Suprapubic skin (tissue), 4 donors: ENCODE measurements around the gene EML1. TPM values are rescaled to one million over a fixed set of nuclear protein-coding genes. Genes with fewer than 3 reads are reported as not detected.
"Not testable (repeated sequence)": the region's sequence is repeated elsewhere in the genome, so short reads cannot be mapped to it uniquely, and the experiment has no call there.

ENCODE experiments used
- DNase-seq, 2 donors: peaks; one replicate each; pipeline ENCODE4 v3.0.0-alpha.2; 2019; ENCODE audit warnings: low spot score in 2 of 2
- H3K27ac ChIP-seq: fragments of 200-600 bp; sonication (generic); one replicate; pipeline ENCODE4 v1.5.1; 2019
- H3K27me3 ChIP-seq: fragments of 200-600 bp; sonication (generic); one replicate; pipeline ENCODE4 v1.5.1; 2019
- H3K36me3 ChIP-seq: fragments of 200-600 bp; sonication (generic); one replicate; pipeline ENCODE4 v1.5.1; 2019
- H3K4me1 ChIP-seq: fragments of 200-600 bp; sonication (generic); one replicate; pipeline ENCODE4 v1.5.1; 2019
- H3K4me3 ChIP-seq: fragments of 200-600 bp; sonication (generic); one replicate; pipeline ENCODE4 v1.5.1; 2019; ENCODE audit warnings: mild to moderate bottlenecking
- H3K9me3 ChIP-seq: fragments of 200-600 bp; sonication (generic); one replicate; pipeline ENCODE4 v1.5.1; 2019
- CTCF ChIP-seq, 2 donors: fragments of 200-600 bp in 1 of 2; fragments of 450-650 bp in 1 of 2; sonication (generic) in 1 of 2; IDR thresholded peaks; one replicate each; pipeline ENCODE4 v1.5.1; 2016 to 2019; ENCODE audit warnings: antibody characterized with exemption in 2 of 2, mild to moderate bottlenecking in 1 of 2, moderate library complexity in 1 of 2
- EP300 ChIP-seq: sonication (generic); formaldehyde crosslinking; IDR thresholded peaks from one replicate; pipeline ENCODE4 v1.6.1; 2017; ENCODE audit warnings: antibody characterized with exemption
- POLR2A ChIP-seq, 2 donors: fragments of 450-650 bp; IDR thresholded peaks; one replicate each; pipeline ENCODE4 v1.6.1; 2017; ENCODE audit warnings: antibody characterized with exemption in 2 of 2, mild to moderate bottlenecking in 2 of 2, moderate library complexity in 2 of 2
- POLR2AphosphoS5 ChIP-seq, 3 donors: sonication (generic); formaldehyde crosslinking; IDR thresholded peaks; one replicate each; pipeline ENCODE4 v1.6.1; 2017; ENCODE audit warnings: antibody characterized with exemption in 3 of 3
- WGBS: methylation state at CpG from one replicate; pipeline ENCODE4 v1.1.5; 2018; 5-methylcytosine and 5-hydroxymethylcytosine counted together
- total RNA-seq, 4 donors: library from RNA; depleted of rRNA; stranded (reverse); fragments of >200 nt; gene quantifications; one replicate each; pipeline ENCODE4 v1.1.0, GENCODE V29; 2016

The EML1 gene
- total RNA-seq, 4 donors from 2014 or later = 9.6 to 17.6 (median 15.4) TPM

GRCh38 chr14:99947695-99948094 is 154.5 kb downstream of the EML1 start:
- no peaks in the 10 kb centered on the region for H3K36me3 ChIP-seq
- H3K27ac ChIP-seq = no peak overlapping the region
- no peak for TF ChIP-seq POLR2A (IDR thresholded peaks at IDR 0.05)
- TF ChIP-seq EP300 = no peak
- no peak for TF ChIP-seq CTCF (IDR thresholded peaks at IDR 0.05)
- H3K4me1 ChIP-seq = peaks cover 33% of the 10 kb centered on the region
- H3K9me3 ChIP-seq = no peaks in the 10 kb centered on the region
- WGBS = 48% methylated on average over 6 of the region's 6 CpGs
- no peak overlapping the region for H3K4me3 ChIP-seq
- DNase-seq = no peak
- peaks cover 7% of the 10 kb centered on the region for H3K27me3 ChIP-seq

DNA sequence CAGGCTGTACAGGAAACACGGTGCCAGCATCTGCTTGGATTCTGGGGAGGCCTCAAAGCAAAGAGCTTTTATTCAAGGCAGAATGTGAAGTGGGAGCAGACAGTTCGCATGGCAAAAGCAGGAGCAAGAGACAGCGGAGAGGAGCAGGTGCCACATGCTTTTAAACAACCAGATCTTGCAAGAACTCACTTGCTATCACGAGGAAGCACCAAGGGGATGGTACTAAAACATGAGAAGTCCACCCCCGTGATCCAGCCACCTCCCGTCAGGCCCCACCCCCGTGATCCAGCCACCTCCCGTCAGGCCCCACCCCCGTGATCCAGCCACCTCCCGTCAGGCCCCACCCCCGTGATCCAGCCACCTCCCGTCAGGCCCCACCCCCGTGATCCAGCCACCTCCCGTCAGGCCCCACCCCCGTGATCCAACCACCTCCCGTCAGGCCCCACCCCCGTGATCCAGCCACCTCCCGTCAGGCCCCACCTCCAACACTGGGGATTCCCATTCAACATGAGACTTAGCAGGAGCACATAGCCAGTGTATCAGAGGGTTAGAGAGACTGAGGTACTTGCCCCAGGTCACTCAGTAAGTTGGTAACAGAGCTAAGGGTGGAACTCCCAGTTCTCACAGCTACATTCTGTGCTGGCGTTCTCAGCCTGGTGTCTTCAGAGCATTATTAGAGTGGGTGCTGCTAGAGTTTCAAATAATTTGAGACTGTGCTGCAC is 156.0 kb downstream of the EML1 start:
- not testable (repeated sequence) for H3K27me3 ChIP-seq, DNase-seq, H3K4me3 ChIP-seq, H3K36me3 ChIP-seq, H3K27ac ChIP-seq, H3K9me3 ChIP-seq
- 25% methylated on average over 8 of the region's 19 CpGs for WGBS
- peaks cover 33% of the 10 kb centered on the region for H3K4me1 ChIP-seq

DNA sequence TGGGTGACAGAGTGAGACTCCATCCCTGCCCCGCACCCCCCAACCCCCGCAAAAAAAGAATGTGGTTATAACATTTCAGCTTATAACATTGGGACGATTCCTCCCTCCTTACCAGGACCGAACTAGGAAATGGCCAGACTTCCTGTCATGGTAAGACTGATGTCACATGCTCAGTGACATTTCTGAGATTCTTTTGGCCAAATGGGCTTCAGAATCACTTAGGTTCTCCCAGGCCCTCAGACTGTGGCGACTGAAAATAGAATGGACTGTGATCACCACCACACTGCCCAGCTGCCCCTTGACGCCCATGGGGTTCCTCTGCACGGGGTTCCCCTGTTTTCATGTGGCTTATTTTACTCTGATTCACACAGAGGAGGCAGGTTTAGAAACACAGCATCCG is 157.0 kb downstream of the EML1 start:
- no peaks in the 10 kb centered on the region for H3K36me3 ChIP-seq
- DNase-seq = no peak
- H3K9me3 ChIP-seq = no peaks in the 10 kb centered on the region
- no peak overlapping the region for H3K27ac ChIP-seq
- no peak overlapping the region for H3K4me3 ChIP-seq
- WGBS = 65% methylated on average over 8 of the region's 8 CpGs
- TF ChIP-seq POLR2AphosphoS5 (IDR thresholded peaks at IDR 0.05) = no peak
- TF ChIP-seq EP300 = no peak
- TF ChIP-seq POLR2A (IDR thresholded peaks at IDR 0.05) = no peak
- no peak for TF ChIP-seq CTCF (IDR thresholded peaks at IDR 0.05)
- H3K27me3 ChIP-seq = peaks cover 7% of the 10 kb centered on the region
- peaks cover 33% of the 10 kb centered on the region for H3K4me1 ChIP-seq

DNA sequence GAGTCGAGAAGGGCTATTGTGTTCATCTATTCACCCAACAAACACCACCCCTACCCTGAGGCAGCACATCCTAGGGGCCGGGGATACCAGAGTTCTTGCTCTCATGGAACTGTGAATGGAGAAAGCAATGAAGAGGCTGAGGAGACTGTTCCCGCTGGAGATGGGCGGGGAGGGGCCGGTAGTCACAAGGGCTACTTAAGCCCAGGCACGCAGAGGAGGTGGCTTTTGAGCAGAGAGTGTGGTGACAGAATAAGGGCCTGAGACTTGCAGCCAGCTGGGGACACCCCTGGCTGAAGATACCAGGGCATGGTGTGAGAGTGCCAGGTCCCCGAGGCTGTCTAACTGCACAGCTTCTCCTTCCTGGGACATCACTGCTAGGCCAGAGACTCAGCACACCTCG is 157.9 kb downstream of the EML1 start:
- no peaks in the 10 kb centered on the region for H3K9me3 ChIP-seq
- 76% methylated on average over 8 of the region's 8 CpGs for WGBS
- no peaks in the 10 kb centered on the region for H3K36me3 ChIP-seq
- H3K4me3 ChIP-seq = no peak overlapping the region
- no peak overlapping the region for H3K27ac ChIP-seq
- TF ChIP-seq EP300 (no peak), POLR2A (IDR thresholded peaks at IDR 0.05) (no peak), POLR2AphosphoS5 (IDR thresholded peaks at IDR 0.05) (no peak), CTCF (IDR thresholded peaks at IDR 0.05) (no peak)
- H3K27me3 ChIP-seq = peaks cover 7% of the 10 kb centered on the region
- peaks cover 33% of the 10 kb centered on the region for H3K4me1 ChIP-seq
- no peak for DNase-seq

DNA sequence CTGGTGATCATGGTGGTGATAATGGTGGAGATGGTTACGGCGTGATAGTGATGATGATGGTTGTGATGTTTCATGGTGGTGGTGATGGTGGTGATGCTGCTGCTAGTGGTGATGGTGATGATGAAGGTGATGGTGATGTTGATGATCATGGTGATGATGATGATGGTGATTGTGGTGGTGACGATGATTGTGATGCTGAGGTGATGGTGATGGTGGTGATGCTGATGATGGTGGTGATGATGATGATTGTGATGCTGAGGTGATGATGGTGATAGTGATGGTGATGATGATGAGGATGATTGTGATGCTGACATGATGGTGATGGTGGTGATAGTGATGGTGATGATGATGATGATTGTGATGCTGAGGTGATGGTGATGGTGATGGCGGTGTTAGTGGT is 158.8 kb downstream of the EML1 start:
- peaks cover 23% of the 10 kb centered on the region for H3K4me1 ChIP-seq
- peaks cover 7% of the 10 kb centered on the region for H3K27me3 ChIP-seq
- TF ChIP-seq CTCF (IDR thresholded peaks at IDR 0.05) = no peak
- no peak for TF ChIP-seq POLR2A (IDR thresholded peaks at IDR 0.05)
- no peaks in the 10 kb centered on the region for H3K9me3 ChIP-seq
- no peak overlapping the region for H3K4me3 ChIP-seq
- no peaks in the 10 kb centered on the region for H3K36me3 ChIP-seq
- H3K27ac ChIP-seq = no peak overlapping the region
- 97% methylated on average over 4 of the region's 4 CpGs for WGBS
- DNase-seq = no peak

- Histone ChIP-seq H3K4me1 (peaks cover 19% of the 10 kb centered on the region), H3K27me3 (peaks cover 7% of the 10 kb centered on the region), H3K9me3 (no peaks in the 10 kb centered on the region), H3K36me3 (no peaks in the 10 kb centered on the region), H3K27ac (no peak overlapping the region), H3K4me3 (no peak overlapping the region)
- no peak for DNase-seq
- no peak for TF ChIP-seq POLR2AphosphoS5 (IDR thresholded peaks at IDR 0.05)
- TF ChIP-seq POLR2A (IDR thresholded peaks at IDR 0.05) = no peak
- no peak for TF ChIP-seq EP300
- TF ChIP-seq CTCF (IDR thresholded peaks at IDR 0.05) = no peak
- WGBS = 41% methylated on average over 2 of the region's 2 CpGs
These were observed 159.2 kb downstream of the EML1 start for GRCh38 chr14:99952453-99952852.
